Trophoblast cell (in vitro differentiated cells and primary cell): Measurements from ENCODE around the gene EMC1.
"Not testable (repeated sequence)": the region's sequence is repeated elsewhere in the genome, so short reads cannot be mapped to it uniquely, and the experiment has no call there.

Source experiments
- DNase-seq, 2 donors: peaks; one replicate each; pipeline ENCODE4 v3.0.0-alpha.2; 2016
- H2AFZ ChIP-seq: 2 replicates; pipeline ENCODE4 v1.6.1; 2013; ENCODE audit warnings: low read length, moderate library complexity, mild to moderate bottlenecking; ENCODE audit not compliant: insufficient read depth, poor library complexity
- H2AK5ac ChIP-seq: 2 replicates; pipeline ENCODE4 v1.6.1; 2013; ENCODE audit warnings: mild to moderate bottlenecking, low read length
- H2BK120ac ChIP-seq: 2 replicates; pipeline ENCODE4 v1.6.1; 2013; ENCODE audit warnings: low read length, mild to moderate bottlenecking, moderate library complexity; ENCODE audit not compliant: insufficient read depth, poor library complexity
- H2BK12ac ChIP-seq: 2 replicates; pipeline ENCODE4 v1.6.1; 2013; ENCODE audit warnings: mild to moderate bottlenecking, low read length, moderate library complexity
- H2BK5ac ChIP-seq: 2 replicates; pipeline ENCODE4 v1.6.1; 2013; ENCODE audit warnings: low read length, low read depth, moderate library complexity, mild to moderate bottlenecking; ENCODE audit not compliant: poor library complexity
- H3K14ac ChIP-seq: 2 replicates; pipeline ENCODE4 v1.6.1; 2013; ENCODE audit warnings: mild to moderate bottlenecking, low read length
- H3K18ac ChIP-seq: 2 replicates; pipeline ENCODE4 v1.6.1; 2013; ENCODE audit warnings: mild to moderate bottlenecking, low read length
- H3K23ac ChIP-seq: 2 replicates; pipeline ENCODE4 v1.6.1; 2013; ENCODE audit warnings: low read length
- H3K27ac ChIP-seq: 2 replicates; pipeline ENCODE4 v1.5.1; 2013; ENCODE audit warnings: low read depth, mild to moderate bottlenecking, inconsistent platforms, low read length, moderate library complexity
- H3K27me3 ChIP-seq: 2 replicates; pipeline ENCODE4 v1.6.1; 2013; ENCODE audit warnings: inconsistent platforms, mild to moderate bottlenecking, low read length, moderate library complexity; ENCODE audit not compliant: insufficient read depth
- H3K36me3 ChIP-seq, 2 experiments: 1 replicate in 1 of 2; 2 replicates in 1 of 2; pipeline ENCODE4 v1.6.1; 2013; ENCODE audit warnings: low read length in 2 of 2, mild to moderate bottlenecking in 2 of 2, moderate library complexity in 1 of 2; ENCODE audit not compliant: insufficient read depth in 2 of 2, control insufficient read depth in 1 of 2
- H3K4ac ChIP-seq: 2 replicates; pipeline ENCODE4 v1.6.1; 2013; ENCODE audit warnings: low read depth, mild to moderate bottlenecking, low read length, moderate library complexity
- H3K4me1 ChIP-seq, 2 experiments: 1 replicate in 1 of 2; 2 replicates in 1 of 2; pipeline ENCODE4 v1.6.1; 2013; ENCODE audit warnings: low read length in 2 of 2, mild to moderate bottlenecking in 2 of 2, moderate library complexity in 1 of 2; ENCODE audit not compliant: insufficient read depth in 2 of 2, control insufficient read depth in 1 of 2
- H3K4me2 ChIP-seq: 2 replicates; pipeline ENCODE4 v1.6.1; 2013; ENCODE audit warnings: inconsistent platforms, mild to moderate bottlenecking, low read length, moderate library complexity
- H3K4me3 ChIP-seq: 2 replicates; pipeline ENCODE4 v1.5.1; 2013; ENCODE audit warnings: mild to moderate bottlenecking, low read depth, low read length, inconsistent platforms
- H3K79me1 ChIP-seq: one replicate; pipeline ENCODE4 v1.6.1; 2013; ENCODE audit warnings: low read length
- H3K79me2 ChIP-seq: 2 replicates; pipeline ENCODE4 v1.6.1; 2013; ENCODE audit warnings: low read length, mild to moderate bottlenecking; ENCODE audit not compliant: control insufficient read depth, insufficient read depth, poor library complexity
- H3K9ac ChIP-seq: 2 replicates; pipeline ENCODE4 v1.6.1; 2013; ENCODE audit warnings: mild to moderate bottlenecking, low read length
- H3K9me3 ChIP-seq: 2 replicates; pipeline ENCODE4 v1.6.1; 2013; ENCODE audit warnings: low read depth, mild to moderate bottlenecking, control low read depth, inconsistent platforms, low read length; ENCODE audit not compliant: insufficient read depth
- H4K12ac ChIP-seq: 2 replicates; pipeline ENCODE4 v1.6.1; 2013; ENCODE audit warnings: low read depth, mild to moderate bottlenecking, low read length, moderate library complexity
- H4K8ac ChIP-seq: 2 replicates; pipeline ENCODE4 v1.6.1; 2013; ENCODE audit warnings: low read depth, mild to moderate bottlenecking, low read length, moderate library complexity
- H4K91ac ChIP-seq: one replicate; pipeline ENCODE4 v1.6.1; 2013; ENCODE audit warnings: low read depth, mild to moderate bottlenecking, low read length, moderate library complexity
- WGBS: extraction: QIAGEN DNeasy Blood & Tissue Kit; methylation state at CpG from one replicate; pipeline ENCODE4 v1.1.7; 2013; ENCODE audit warnings: missing lambda C conversion rate; ENCODE audit not compliant: insufficient read length, insufficient coverage; ENCODE audit errors: extremely low coverage; 5-methylcytosine and 5-hydroxymethylcytosine counted together

Gene EMC1

DNA sequence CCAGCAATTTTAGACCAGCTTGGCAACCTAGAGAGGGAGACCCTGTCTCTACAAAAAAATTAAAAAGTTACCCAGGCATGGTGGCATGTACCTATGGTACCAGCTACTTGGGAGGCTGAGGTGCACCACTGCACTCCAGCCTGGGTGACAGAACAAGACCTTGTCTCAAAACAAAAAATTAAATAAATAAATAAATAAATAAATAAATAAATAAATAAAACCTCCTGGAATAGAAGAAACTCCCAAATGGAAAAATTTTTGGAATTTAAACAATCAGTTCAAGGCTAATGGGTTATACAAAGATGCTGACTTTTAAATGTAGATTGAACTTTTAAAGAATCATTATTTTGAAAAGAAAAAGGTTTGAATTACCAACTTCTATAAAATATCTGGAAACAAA lies 63.5 kb downstream of the EMC1 start:
- no peak overlapping the region for H2BK12ac ChIP-seq
- no peak overlapping the region for H2AFZ ChIP-seq
- H4K8ac ChIP-seq, result no peak overlapping the region
- DNase-seq, result no peak
- H3K14ac ChIP-seq, result no peak overlapping the region
- no peaks in the 10 kb centered on the region for H3K27me3 ChIP-seq
- H4K12ac ChIP-seq, result no peak overlapping the region
- no peaks in the 10 kb centered on the region for H3K4me1 ChIP-seq
- no peak overlapping the region for H2AK5ac ChIP-seq
- H3K79me1 ChIP-seq, result no peaks in the 10 kb centered on the region
- no peak overlapping the region for H2BK5ac ChIP-seq
- H3K18ac ChIP-seq, result no peak overlapping the region
- H3K4me3 ChIP-seq, result no peak overlapping the region
- H3K36me3 ChIP-seq, result peaks cover 32 to 52% of the 10 kb centered on the region in 2 experiments
- H2BK120ac ChIP-seq, result no peak overlapping the region
- H3K27ac ChIP-seq, result no peak overlapping the region
- H4K91ac ChIP-seq, result no peak overlapping the region
- H3K23ac ChIP-seq, result no peak overlapping the region
- H3K9me3 ChIP-seq, result no peaks in the 10 kb centered on the region
- H3K9ac ChIP-seq, result no peak overlapping the region
- no peak overlapping the region for H3K4ac ChIP-seq
- no peak overlapping the region for H3K4me2 ChIP-seq
- H3K79me2 ChIP-seq, result no peaks in the 10 kb centered on the region

DNA sequence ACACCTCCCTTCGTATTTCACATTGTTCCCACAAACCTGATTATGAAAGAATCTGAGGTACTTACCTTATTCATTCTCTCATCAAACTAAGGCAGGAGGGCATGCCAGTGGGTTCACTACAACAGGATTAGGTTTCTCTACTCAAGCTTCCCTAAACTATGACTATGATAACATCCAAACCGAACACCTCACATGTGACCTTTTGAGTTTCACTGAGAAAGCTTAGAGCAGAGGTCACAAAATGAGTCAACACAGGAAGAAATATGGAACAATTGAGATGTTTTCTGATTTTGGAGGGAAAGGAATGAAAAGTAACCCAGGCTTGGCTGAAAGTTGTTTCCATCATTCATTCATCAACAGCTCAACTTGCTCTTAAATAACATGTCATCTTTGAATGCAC lies 65.3 kb downstream of the EMC1 start:
- Histone ChIP-seq H3K27ac (no peak overlapping the region), H3K4ac (no peak overlapping the region), H3K9ac (no peak overlapping the region), H3K4me1 (no peaks in the 10 kb centered on the region), H3K79me2 (no peaks in the 10 kb centered on the region), H3K9me3 (no peaks in the 10 kb centered on the region), H3K36me3 (peaks cover 31 to 51% of the 10 kb centered on the region in 2 experiments), H4K8ac (no peak overlapping the region), H2BK12ac (no peak overlapping the region), H3K14ac (no peak overlapping the region), H2BK120ac (no peak overlapping the region), H2AK5ac (no peak overlapping the region), H3K4me2 (no peak overlapping the region), H3K79me1 (no peaks in the 10 kb centered on the region), H3K23ac (no peak overlapping the region), H2BK5ac (no peak overlapping the region), H2AFZ (no peak overlapping the region), H3K18ac (no peak overlapping the region), H3K27me3 (no peaks in the 10 kb centered on the region), H4K12ac (no peak overlapping the region), H3K4me3 (no peak overlapping the region), H4K91ac (no peak overlapping the region)
- DNase-seq, result no peak
- no CpG with 5 or more reads among the region's 2 CpGs for WGBS

DNA sequence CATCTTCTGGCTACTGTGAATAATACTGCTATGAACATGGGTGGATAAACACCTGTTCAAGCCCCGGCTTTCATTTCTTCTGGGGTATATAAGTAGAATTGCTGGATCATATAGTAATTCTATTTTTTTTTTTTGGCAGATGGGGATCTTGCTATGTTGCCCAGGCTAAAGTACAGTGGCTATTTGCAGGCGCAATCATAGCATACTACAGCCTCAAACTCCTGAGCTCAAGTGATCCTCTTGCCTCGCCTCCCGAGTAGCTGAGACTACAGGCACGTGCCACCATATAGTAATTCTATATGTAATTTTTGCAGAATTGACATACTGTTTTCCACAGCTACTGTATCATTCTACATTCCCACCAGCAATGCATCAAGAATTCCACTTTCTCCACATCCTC lies 69.1 kb downstream of the EMC1 start:
- Histone ChIP-seq H4K12ac (no peak overlapping the region), H2BK5ac (no peak overlapping the region), H3K79me2 (no peaks in the 10 kb centered on the region), H3K9ac (no peak overlapping the region), H3K18ac (no peak overlapping the region), H3K9me3 (no peaks in the 10 kb centered on the region), H3K27me3 (no peaks in the 10 kb centered on the region), H2AFZ (no peak overlapping the region), H4K8ac (no peak overlapping the region), H4K91ac (no peak overlapping the region), H3K23ac (no peak overlapping the region), H2BK120ac (no peak overlapping the region), H3K4me3 (no peak overlapping the region), H3K27ac (no peak overlapping the region), H3K4me1 (no peaks in the 10 kb centered on the region), H3K4ac (no peak overlapping the region), H3K79me1 (no peaks in the 10 kb centered on the region), H3K4me2 (no peak overlapping the region), H2AK5ac (no peak overlapping the region), H2BK12ac (no peak overlapping the region), H3K36me3 (peaks cover 28 to 51% of the 10 kb centered on the region in 2 experiments), H3K14ac (no peak overlapping the region)
- no CpG with 5 or more reads among the region's 5 CpGs for WGBS
- no peak for DNase-seq

DNA sequence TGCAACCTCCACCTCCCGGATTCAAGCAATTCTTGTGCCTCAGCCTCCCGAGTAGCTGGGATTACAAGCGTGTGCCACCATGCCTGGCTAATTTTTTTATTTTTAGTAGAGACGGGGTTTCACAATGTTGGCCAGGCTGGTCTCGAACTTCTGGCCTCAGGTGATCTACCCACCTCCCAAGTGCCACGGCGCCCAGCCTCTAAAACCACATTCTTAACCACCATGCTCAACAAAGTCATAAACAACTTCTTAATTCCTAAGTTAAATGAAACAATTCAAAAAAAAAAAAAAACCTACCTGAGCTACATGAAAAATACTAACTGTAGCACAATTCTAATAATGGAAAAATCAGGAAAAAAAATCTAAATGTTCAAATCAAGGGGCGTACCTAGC lies 71.1 kb downstream of the EMC1 start:
- H2BK12ac ChIP-seq, H3K79me2 ChIP-seq, DNase-seq, H2BK5ac ChIP-seq, H3K27me3 ChIP-seq, H3K9me3 ChIP-seq, H3K4me1 ChIP-seq, H2AK5ac ChIP-seq, H3K14ac ChIP-seq, H2AFZ ChIP-seq, H3K4me2 ChIP-seq, H3K9ac ChIP-seq, H3K4me3 ChIP-seq, H3K79me1 ChIP-seq, H3K18ac ChIP-seq, H2BK120ac ChIP-seq, H3K27ac ChIP-seq, H3K23ac ChIP-seq, H4K91ac ChIP-seq, H4K12ac ChIP-seq, H4K8ac ChIP-seq, H3K4ac ChIP-seq: not testable (repeated sequence)
- WGBS, result no CpG with 5 or more reads among the region's 8 CpGs
- peaks cover 28 to 54% of the 10 kb centered on the region in 2 experiments for H3K36me3 ChIP-seq
